GM18507 (cell line): Measurements from ENCODE around the gene GPANK1.
A peak's percentile ranks its signal among the peaks of the same experiment; 100 is the strongest.
"Not testable (repeated sequence)": the region's sequence is repeated elsewhere in the genome, so short reads cannot be mapped to it uniquely, and the experiment has no call there.

Source experiments
- DNase-seq: peaks from one replicate; pipeline ENCODE4 v3.0.0; 2011; ENCODE audit warnings: low read depth; ENCODE audit not compliant: insufficient read length; ENCODE audit errors: extremely low spot score
- FAIRE-seq: peaks from 2 replicates; lab custom pipeline; 2011; peaks lifted over from hg19 to GRCh38; lab: Jason Lieb, UNC

GPANK1 gene

DNA sequence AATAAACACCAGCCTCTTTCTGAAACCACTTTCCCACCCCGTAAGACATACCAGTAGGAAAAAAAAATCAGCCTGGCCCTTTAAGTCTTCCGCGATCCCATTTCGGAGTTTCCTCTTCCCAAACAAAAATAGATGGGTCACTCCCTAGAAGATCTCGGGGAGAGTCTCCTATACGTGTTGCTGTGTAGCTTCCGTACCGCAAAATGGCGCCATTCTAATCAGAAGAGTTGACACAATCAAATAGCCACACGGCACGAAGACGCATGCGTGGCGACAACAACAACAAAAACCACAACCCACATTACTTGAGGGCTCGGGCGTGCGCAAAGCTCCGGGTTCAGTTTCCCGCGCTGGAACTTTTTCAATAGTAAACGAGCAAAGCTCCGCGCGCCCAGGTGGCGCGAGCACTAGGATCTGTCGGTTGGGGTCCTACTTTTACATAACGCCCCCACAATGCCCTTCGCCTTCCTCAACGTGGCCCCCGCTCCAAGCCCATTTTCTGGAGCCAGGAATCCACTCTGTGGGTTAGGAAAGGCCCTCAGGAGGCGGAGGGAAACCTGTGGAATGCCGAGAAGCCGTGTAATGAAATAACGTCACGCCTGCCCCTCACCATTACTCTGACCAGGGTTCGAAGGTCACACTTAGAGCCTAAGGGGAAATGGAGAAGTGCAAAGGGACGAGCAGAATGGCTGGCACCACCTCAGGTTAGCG is at the start of gene GPANK1:
Gene GPANK1, minus strand, starts transcription at position 208 of the 711 bp plus-strand sequence. CDS start 519 bp downstream, outside the sequence.
- DNase-seq = peak; percentile 62
- peak; percentile 89 for FAIRE-seq

DNA sequence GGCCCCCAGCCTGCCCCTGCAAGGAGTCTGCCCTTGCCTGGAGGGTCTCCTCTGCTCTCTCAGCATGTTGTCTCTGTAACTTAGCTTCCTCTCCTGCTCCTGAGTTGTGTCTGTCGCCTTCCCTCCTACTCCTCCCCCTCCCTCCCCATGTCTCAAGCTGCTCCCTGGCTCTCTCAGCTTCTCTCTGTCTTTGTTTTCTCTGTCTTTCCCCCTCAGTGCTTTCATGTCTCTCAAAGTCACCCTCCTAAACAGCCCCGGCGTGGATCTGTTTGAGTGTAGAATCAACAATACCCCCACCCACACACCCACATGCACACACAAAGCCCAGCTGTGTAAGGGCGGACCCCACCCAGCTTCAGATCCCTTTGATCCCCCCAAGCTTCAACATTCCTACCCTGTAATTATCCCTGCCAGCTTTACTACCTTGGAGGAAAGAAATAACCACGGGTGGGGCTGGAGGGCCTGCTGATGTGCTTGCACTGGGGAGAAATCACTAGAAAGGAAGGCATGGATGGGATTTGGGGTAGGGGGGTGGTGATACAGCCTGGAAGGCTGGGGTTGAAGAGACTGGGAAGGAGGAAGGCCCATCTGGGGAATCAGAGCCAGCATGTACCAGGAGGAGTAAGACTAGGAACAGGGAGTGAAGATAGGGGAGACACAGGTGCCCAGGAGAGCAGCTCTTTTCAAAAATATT is 49.3 kb upstream of the GPANK1 start:
- no peak for FAIRE-seq
- DNase-seq = no peak

DNA sequence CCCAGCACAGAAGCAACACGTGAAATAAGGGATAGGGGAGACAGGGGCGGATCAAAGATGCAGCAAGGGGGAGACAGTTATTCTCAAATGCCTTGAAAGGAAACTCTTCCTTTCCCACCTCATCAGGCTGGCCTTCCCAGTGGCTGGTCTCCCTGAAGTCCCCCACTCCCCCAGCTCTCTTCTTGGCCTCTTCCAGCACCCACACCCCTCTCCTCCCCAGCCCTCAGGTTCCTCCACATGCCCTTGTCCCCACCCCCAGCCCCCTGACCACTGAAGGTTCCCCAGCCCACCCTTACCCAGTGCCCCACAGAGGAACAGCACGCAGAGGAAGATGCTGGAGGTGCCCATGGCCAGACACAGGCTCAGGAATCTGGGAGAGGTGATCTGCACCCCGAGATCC is 48.7 kb upstream of the GPANK1 start:
- no peak for DNase-seq
- FAIRE-seq = no peak

DNA sequence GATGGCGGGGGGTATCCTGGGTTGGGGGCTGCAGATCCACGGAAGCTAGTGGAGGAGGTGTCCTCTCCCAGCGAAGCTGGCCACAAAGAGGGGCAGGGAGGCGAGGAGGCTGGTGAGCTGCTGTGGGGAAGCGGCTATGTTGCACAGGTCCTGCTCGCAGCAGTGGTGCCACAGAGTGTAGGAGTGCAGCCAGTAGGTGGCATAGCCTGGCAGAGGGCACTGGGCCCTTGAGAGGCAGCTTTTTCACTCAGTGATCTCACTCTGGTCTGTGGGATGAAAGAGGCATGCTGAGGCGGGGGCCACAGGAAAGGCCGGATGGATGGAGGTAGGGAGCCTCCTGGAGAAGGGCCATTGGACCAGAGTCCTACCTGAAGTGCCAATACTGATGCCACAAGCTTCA is 47.5 kb upstream of the GPANK1 start:
- FAIRE-seq = no peak
- DNase-seq = no peak

DNA sequence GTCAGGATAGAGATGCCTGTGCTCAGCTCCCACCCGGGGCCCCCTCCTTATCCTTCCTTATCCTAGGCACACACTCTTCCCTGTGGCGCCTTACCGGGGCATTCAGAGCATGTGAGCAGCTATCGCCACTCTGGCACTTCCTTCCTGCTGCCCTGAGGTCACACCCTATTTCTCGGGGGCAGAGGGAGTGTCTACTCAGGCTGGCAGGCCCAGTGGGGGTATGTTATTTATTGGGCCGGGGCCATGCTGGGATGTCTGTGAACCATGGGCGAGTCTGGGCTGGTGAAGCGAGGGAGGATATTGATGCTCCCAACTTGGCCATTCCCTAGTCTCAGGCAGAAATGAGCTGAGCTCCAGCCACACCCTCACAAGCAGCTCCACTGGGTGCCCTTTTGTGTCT is 46.4 kb upstream of the GPANK1 start:
- DNase-seq (no peak), FAIRE-seq (no peak)

DNA sequence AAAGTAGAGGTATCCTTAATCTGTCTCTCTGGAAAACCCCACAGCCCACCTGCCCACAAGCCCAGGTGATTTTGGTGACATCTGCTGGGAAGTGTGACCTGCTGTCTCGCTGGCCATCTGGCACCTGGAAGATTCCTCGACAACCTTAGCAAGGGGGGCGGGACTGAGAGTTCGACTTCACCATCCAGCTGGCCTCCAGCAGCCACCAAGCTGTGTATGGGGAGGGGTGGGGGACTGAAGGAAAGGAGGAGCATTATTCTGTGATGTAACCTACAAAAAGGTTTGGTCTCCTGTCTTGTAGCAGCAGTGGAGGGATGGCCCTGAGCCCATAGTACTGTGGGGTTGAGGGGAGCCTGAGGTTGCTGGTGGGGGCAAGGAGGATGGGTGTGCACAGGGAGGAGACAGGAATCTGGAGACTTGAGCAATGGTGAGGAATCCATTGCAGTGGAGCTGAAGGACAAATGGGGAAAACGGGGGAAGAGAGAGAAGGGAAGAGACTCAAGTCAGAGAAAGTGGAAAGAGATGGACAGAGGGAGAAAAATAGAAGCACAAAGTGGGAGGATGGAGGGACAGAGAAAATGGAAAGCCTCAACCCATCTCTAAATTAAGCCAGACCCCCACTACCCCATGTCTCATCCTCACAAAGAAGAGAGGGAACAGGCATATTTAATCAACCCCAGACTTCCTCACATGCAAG is 45.9 kb upstream of the GPANK1 start:
- no peak for FAIRE-seq

DNA sequence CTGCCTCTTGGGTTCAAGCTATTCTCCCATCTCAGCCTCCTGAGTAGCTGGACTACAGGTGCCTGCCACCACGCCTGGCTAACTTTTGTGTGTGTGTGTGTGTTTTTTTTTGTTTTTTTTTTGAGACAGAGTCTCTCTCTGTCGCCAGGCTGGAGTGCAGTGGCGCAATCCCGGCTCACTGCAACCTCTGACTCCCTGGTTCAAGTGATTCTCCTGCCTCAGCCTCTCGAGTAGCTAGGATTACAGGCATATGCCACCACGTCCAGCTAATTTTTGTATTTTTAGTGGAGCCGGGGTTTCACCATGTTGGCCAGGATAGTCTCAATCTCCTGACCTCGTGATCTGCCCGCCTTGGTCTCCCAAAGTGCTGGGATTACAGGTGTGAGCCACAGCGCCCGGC is 44.4 kb upstream of the GPANK1 start:
- FAIRE-seq, DNase-seq: not testable (repeated sequence)

More for the DNA sequence above, 45.9 kb upstream of the GPANK1 start:
- DNase-seq = no peak

DNA sequence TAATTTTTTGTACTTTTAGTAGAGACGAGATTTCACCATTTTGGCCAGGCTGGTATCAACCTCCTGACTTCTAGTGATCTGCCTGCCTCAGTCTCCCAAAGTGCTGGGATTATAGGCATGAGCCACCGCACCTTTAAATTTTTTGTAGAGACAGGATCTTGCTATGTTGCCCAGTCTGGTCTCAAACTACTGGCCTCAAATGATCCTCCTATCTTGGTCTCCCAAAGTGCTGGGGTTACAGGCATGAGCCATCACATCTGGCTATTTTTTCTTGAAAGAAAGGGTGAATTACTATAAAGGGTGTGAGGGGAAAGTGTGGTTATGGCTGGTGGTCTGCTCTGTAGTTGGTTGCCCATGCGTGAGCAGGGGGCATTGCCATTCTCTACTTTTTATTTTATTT is 43.4 kb upstream of the GPANK1 start:
- FAIRE-seq = no peak
- DNase-seq = no peak

DNA sequence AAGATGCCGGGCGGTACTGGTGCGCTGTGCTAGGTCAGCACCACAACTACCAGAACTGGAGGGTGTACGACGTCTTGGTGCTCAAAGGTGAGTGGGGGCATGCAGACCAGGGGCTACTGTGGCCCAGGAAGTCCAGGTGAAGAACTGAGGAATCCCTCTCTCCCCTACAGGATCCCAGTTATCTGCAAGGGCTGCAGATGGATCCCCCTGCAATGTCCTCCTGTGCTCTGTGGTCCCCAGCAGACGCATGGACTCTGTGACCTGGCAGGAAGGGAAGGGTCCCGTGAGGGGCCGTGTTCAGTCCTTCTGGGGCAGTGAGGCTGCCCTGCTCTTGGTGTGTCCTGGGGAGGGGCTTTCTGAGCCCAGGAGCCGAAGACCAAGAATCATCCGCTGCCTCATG is 42.9 kb upstream of the GPANK1 start:
- DNase-seq = no peak
- no peak for FAIRE-seq

DNA sequence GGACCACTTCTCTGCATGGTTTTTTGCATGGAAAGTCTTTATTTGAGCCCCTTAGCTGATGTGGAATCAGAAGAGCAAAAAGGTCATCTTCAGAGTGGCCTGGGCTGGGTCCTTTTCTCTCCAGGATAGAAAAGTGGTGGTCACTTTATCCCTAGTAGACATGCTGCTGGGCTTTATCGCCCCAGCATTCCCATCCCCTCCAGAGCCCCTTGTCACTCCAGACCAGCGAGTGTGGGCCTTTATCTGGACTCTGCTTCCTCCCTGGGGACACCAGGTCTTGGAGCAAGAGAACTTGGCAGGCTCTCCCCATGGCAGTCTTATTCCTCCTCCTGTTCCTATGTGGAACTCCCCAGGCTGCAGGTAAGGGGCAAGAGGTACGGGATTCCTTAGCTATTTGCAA is 41.8 kb upstream of the GPANK1 start, which contains the start of gene LY6G6F:
Gene LY6G6F, plus strand, starts transcription at position 268 of the 400 bp plus-strand sequence. Its CDS starts 41 bp downstream, at position 309.
- FAIRE-seq (no peak), DNase-seq (no peak)

DNA sequence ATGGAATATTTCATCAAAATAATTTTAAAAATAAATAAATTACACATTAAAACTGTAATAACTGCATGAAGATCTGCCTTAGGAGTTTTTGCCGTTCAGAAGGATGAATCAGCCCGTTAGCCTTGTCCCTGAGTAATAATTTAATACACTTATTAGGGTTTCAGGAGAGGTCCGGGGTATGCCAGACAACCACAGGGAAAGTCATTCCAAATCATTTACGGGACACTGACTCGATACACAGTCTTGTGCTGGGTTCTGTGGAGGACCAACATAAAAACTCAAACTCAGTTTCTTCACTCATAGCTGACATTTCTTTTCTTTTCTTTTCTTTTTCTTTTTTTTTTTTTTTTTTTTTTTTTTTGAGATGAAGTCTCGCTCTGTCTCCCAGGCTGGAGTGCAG is 41.1 kb upstream of the GPANK1 start:
- no peak for DNase-seq
- FAIRE-seq = no peak

DNA sequence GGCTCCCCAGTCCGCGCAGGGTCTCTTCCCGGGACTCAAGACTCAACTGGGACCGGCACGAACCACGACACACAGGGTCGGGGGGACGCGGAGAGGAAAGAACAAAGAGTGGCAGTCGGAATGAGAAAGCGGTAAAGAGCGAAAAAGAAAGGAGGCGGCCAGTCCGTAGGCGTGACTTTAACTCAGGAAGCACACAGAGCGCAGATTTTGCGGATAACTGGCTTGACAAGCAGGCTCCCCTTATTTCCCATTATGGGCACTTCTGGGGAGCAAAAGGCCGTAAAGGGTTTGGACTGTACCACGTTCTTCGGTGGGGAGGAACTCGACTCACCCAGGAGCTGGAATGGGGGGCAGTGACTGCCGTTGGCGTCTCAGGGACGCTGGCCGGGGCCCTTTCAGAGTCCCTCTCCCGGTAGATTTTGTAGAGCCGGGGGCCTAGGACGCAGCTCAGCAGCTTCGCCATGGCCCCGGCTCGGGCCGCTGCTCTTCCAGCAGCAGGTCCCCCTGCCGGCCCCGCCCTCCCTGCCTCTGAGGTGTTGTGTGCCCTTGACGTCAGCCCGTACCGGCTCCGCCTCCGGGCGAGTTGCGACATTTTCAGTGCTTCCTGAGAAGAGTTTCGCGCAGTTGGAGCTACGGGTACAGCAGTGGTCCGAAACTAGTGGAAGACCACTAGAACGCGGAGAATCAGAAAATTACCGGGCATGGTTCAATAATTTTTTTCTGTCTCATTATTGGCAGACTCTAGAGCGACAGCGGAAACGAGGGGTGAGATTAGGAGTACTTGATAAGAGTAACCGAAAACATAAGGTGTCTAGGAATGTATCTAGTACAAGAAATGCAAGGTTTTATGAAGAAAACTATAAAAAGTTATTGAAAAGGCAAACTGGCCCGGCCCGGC is 38.3 kb upstream of the GPANK1 start, which contains the start of gene ABHD16A:
Gene ABHD16A, minus strand, starts transcription at position 506 of the 898 bp plus-strand sequence. Its CDS starts 43 bp downstream, at position 463.
- FAIRE-seq (peak; percentile 99), DNase-seq (peak; percentile 99)

DNA sequence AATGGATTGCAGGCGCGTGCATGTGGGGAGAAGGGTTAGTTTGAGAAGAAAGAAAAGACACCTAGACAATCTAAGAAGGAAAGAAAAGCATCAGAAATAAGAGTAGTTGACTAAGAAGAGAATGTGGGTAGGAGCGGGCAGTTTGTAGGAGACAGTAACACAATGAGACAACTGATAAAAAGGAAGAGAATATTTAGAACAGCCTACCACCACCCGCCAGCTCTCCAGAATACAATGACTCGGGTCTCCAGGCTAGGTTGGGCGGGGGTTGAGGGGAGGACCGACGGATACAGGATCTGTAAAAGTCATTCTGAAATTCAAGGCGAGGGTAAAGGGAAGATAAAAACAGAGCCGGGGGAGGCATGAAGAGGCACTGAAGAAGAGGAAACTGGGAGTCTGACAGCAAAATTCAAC is 37.6 kb upstream of the GPANK1 start:
- FAIRE-seq (no peak), DNase-seq (no peak)

DNA sequence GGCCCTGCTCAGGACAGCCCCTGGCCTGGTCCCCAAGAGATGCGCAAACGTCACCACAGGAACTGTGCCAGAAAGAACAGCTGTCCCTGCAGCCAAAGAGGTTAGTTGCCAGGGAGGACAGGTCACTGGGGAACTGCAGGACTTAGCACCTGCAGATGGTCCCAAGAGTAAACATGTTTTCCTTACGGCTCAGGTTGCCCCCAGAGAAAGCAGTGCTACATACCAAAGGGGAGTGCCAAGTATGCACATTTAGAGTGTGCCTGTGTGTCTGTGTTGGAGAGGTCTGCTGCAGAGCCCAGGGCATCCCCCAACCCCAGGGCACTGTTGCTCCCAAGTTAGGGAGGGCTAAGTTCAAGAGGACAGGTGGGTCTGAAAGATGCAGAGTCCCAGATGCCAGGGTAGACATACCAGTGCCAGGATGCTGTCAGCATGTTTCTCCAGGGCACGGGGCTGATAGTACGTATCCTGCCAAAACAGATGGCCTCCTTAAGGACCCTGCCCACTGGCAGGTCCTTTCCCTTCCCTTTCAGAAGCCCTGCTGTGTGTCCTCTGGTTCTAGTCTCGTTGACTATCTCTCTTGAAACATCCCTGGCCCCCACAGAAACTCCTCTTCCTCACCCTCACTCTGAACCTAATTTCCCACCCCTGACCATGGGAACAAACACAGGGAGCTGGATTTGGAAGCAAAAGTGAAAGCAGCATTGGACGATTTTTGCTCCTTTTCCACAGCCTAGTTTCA is 37.0 kb upstream of the GPANK1 start:
- FAIRE-seq (no peak), DNase-seq (no peak)

DNA sequence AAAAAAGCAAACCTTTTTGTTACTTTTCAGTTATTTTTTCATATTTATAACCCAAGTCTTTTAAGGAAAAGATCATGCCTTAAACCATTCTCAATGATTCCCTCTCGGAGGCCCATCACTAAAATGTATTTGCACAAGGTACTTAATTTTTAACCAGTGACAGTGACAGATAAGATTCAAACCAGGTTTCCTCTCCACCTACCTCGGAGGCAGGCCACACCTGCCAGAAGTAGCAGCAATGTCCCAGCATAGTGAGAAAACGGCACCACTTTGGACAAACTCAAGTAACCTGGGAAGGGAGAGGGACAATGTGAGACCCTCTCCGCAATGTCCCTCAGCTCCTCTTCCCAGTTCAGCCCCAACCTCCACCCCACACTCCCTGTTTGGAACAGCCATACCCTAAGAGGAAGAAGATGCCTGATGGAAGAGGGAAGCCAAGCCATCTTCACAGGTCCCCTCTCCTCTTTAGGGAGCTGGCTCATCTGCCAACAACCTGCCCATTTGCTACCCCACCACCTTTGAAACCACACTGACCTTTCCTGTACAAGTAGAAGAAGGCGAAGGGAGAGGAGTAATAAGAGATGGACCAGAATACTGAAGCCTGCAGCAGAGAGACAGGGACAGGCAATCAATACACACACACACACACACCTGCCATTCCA is 36.1 kb upstream of the GPANK1 start:
- FAIRE-seq = no peak
- no peak for DNase-seq

DNA sequence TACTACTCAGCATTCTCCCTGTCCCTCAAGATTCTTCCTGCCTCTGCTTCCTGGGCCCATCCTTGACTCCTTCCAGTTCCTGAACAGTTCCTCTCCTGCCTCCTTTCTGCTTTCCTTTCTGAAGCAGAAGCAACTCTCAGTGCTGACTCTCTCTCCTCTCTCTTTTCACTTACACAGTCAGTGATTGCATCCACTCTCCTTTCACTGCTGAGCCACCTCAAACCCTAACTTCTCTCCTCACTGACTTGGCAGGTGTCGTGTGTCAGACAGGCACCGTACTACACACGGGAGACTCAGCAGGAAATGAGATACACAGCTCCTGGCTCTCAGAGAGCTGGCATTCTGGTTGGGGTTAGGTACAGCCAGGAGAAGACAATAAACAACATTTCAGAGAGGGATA is 32.8 kb upstream of the GPANK1 start:
- DNase-seq (no peak), FAIRE-seq (no peak)

DNA sequence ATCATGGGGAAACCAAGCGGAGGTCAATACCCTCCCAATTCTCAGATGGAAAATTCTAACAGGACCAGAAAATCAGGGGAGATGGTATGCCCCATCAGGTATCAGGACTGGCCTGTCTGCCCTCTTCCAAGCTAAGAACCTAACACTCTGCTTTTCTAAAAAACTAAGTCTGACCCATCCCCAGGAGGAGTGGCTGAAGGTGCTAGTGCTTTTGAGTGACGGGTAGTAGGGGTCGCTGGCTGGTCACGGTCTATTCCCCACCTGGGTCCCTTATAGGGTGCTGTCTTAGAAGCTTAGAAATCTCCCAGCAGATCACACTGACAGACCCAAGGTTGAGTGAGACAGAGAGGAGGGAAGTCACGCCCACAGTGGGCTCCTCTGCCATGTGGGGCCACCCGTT is 28.7 kb upstream of the GPANK1 start:
- FAIRE-seq (no peak), DNase-seq (no peak)

DNA sequence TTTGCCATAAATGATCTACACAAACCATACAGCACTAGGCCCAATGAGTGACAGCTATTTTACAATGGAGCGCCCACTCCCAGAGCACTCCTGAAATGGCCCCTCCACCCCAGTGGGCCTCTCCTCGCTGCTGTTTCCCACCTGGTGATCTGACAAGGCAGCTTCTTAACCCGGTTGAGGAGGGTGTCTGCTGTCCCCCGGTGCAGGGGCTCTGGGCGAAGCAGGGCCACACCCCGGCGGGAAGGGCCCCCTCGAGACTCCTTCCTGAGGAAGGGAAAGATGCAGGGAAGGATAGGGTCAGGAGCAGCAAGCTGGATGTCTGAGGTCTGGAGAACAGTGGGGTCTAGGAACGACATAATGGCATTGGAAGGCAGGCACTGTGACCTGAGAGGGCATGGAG is 28.1 kb upstream of the GPANK1 start:
- FAIRE-seq (no peak), DNase-seq (no peak)
